ENCODE data around the gene TBC1D1.

DNA sequence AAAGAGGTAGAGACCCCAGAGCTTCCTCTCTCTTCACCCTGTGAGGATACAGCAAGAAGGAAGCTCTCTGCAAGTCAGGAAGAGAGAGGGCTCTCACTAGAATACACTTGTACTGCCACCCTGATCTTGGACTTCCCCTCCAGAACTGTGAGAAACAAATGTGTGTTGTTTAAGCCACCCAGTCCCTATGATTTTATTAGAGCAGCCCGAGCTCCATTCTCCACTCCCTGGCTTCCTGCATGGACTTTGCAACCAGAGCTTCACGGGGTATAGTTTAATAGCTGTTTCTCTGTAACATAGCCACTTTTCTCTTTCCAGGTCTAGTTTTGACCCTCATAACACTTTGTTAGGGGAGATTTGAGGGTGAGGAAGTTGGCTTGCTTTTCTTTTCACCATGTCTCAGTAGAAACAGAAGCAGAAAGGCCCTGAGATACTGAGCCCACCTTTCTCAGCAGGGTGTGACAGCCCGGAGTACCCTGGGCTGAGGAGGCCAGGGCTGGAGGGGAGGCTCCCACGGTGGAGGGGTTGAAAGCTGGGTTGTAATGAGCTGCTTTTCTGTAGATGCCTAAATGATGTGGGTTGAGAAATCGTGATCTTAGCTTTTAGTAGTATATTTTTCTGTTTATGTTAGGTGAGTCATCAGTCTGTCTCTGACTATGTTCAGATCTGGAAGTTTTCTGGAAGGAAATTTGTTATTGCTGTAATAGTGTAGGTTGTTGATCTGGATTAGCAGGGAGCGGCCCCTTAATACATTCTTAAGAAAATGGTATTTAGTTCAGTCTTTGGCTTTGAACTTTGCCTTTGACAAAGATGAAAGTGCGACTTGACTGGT lies 187.9 kb downstream of the TBC1D1 start:
- TF ChIP-seq, protein P1, sequence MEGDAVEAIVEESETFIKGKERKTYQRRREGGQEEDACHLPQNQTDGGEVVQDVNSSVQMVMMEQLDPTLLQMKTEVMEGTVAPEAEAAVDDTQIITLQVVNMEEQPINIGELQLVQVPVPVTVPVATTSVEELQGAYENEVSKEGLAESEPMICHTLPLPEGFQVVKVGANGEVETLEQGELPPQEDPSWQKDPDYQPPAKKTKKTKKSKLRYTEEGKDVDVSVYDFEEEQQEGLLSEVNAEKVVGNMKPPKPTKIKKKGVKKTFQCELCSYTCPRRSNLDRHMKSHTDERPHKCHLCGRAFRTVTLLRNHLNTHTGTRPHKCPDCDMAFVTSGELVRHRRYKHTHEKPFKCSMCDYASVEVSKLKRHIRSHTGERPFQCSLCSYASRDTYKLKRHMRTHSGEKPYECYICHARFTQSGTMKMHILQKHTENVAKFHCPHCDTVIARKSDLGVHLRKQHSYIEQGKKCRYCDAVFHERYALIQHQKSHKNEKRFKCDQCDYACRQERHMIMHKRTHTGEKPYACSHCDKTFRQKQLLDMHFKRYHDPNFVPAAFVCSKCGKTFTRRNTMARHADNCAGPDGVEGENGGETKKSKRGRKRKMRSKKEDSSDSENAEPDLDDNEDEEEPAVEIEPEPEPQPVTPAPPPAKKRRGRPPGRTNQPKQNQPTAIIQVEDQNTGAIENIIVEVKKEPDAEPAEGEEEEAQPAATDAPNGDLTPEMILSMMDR (optimal IDR thresholded peaks at IDR 0.05 in 1 of 3, IDR thresholded peaks at IDR 0.05 in 1 of 3, conservative IDR thresholded peaks at IDR 0.05 in 1 of 3; ENCODE audit: extremely low read depth in 1 of 3, insufficient read depth in 2 of 3, low read length in 3 of 3): no peak
- TF ChIP-seq EZH2 (IDR thresholded peaks at IDR 0.05; ENCODE audit: low read length): no peak

All from keratinocyte (primary cell).